ENCODE results near the gene PLVAP.

DNA sequence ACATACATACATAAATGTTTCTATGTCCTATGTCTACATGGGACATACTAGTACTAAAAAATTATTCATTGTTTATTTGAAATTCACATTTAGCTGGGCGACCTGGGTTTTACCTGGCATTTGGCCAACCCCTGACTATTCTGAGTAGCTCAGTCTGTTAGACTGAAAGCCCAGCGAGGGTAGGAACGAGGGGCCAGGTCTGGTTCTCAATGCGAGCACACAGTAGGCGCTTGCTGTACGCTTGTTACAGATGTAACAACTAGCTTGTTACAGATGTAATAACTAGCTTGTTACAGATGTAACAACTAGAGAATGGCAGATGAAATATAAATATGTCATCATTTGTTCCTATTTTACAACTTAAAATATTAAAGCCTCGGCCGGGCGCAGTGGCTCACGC is 41.6 kb downstream of the PLVAP start:
- TF ChIP-seq POLR2AphosphoS5 (IDR thresholded peaks at IDR 0.05), result no peak
- TF ChIP-seq POLR2A (IDR thresholded peaks at IDR 0.05), result no peak
